HFF-Myc (cell line): Measurements from ENCODE around the gene PER2.

ENCODE experiments used
- DNase-seq: peaks from one replicate; pipeline ENCODE4 v3.0.0-alpha.2; 2011; ENCODE audit warnings: low read depth; ENCODE audit errors: extremely low read depth
- H3K4me3 ChIP-seq: replicated peaks from 2 replicates; pipeline ENCODE4 v1.5.1; 2011; ENCODE audit warnings: low read depth, mild to moderate bottlenecking, control low read depth, low read length
- CTCF ChIP-seq: IDR thresholded peaks from 2 replicates; pipeline ENCODE4 v1.5.1; 2012; ENCODE audit warnings: mild to moderate bottlenecking, low read depth, low read length, control low read depth; ENCODE audit errors: missing control alignments

PER2 gene

GRCh38 chr2:238255636-238256035 lies 32.8 kb downstream of the PER2 start:
- no peak overlapping the region for H3K4me3 ChIP-seq
- no peak for DNase-seq
- no peak for TF ChIP-seq CTCF

DNA sequence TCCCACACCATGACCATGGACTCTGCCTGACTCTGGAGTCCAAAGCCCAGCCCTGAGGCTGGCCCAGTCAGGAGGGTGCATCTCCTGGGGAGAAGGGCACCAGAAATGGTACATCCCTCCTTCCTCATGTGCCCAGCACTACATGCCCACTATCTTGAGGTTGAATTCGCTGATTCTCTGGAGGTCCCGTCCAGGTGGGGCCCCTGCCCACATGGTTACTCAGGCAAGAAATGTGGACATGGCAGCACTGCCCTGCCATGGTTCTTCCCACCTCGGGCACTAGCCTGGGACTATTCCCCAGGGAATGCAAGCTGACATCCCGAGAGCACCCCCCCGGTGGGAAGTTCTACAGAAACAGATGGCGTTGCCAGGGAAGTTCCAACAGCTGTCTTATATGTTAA lies 33.3 kb downstream of the PER2 start:
- H3K4me3 ChIP-seq, result no peak overlapping the region
- no peak for TF ChIP-seq CTCF
- no peak for DNase-seq

DNA sequence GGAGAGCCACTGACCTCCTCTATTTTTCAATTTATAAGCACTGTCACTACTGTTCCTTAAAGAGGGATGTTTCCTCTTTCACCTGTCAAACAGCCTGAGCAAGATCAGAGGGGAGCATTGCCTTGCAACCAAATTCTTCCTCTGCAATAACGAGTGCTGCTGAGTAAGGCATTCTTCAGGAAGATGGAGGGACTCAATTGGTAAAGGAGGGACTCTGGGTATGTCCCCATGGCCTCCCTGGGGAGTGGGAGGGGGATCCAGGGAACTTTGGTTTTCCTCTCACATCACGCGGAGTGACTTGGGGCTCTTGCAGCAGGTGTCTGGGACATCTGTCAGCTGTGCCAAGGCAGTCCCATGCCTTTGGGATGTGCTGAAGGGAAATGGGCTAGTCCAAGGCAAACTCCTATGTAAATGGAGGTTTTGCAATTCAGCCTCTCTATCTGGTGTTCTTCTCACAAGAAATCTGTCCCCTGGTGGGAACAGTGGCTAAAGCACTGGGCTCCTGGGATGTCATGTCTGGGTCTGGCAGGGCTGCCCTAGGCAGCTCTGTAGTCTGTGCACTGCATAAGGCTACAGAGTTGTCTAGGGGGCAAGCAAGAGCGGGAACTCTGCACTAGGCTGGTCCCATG lies 34.2 kb downstream of the PER2 start:
- H3K4me3 ChIP-seq, result no peak overlapping the region
- no peak for TF ChIP-seq CTCF
- DNase-seq, result no peak

DNA sequence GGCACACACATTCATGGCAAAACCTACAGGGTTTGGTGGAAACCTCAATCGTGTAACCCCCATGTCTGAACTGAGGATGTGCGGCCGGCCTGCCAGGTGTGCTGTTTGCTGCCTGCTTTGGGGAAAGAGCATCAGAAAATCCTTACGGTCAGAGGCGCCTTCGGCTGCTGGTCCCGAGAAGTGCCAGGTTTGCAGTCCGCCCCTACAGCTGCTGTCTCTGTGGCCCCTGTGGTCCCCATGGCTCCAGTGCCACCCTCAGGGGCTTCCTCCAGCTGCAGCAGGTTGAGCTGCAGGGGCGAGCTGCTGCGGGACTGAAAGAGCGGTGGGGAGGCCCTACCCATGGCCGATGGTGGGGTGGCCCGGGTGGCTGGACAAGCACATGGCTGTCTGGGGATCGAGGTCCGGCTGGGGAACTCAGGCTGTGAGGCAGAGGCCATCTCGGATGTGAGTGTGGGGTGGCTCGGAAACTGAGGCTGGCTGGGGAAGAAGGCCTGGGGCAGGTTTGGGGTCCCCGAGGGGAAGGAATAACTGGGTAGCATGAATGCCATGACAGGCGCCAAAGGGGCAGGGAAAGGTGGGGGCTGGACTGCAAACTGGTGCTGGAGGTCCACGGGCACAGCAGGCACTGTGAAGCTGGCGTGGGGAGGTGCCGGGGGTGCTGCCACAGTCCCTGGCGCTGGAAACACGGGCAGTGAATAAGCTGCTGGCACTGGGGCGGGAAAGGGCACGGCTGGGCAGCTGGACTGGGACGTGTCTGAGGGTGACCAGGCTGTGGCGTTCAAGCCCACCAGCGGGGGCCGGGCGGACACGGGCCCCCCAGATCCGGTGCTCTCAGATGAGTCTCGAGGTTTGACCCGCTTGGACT lies 35.4 kb downstream of the PER2 start:
- DNase-seq, result no peak

GRCh38 chr2:238251986-238252385 lies 36.4 kb downstream of the PER2 start:
- no peak overlapping the region for H3K4me3 ChIP-seq
- no peak for TF ChIP-seq CTCF
- DNase-seq, result no peak

More for the DNA sequence above, 35.4 kb downstream of the PER2 start:
- no peak overlapping the region for H3K4me3 ChIP-seq
- no peak for TF ChIP-seq CTCF

DNA sequence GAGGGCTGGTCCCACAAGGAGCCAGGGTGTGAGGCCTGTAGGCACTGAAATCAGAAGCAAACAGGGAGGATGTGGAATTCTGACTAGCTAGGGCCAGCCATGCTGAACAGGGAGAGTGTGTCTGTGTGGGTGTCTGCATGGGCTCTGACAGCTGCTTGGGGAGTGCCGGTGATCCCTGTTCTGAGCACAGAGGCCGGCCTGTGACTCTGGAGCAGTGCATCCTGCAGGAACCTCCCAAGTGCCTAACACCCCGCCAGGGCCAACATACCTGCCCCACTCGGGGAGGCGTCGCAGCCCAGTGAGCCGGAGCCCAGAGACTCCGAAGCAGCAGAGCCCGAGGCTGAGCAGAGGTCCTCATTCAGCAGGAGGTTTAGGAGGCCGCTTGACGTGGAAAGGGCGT lies 37.1 kb downstream of the PER2 start:
- no peak for TF ChIP-seq CTCF
- DNase-seq, result no peak
- no peak overlapping the region for H3K4me3 ChIP-seq
